ENCODE measurements around the gene CLEC4G. TPM values are rescaled to one million over a fixed set of nuclear protein-coding genes. Genes with fewer than 3 reads are reported as not detected.

CLEC4G gene
- total RNA-seq, 2 donors from 2014 or later: not detected

Other genes with a start within 250 kb of the CLEC4G start
- 1 to 10 TPM; 1.1 to 3.4 TPM for gene PEX11G, start 243.1 kb downstream of the CLEC4G start, total RNA-seq
- 10 to 100 TPM; 13.6 to 14.1 TPM for gene ZNF358, start 216.0 kb downstream of the CLEC4G start, total RNA-seq
- 10 to 100 TPM in 1 of 2 donors, 1 to 10 TPM in 1; 9.5 to 11.8 TPM for gene MCOLN1, start 209.5 kb downstream of the CLEC4G start, total RNA-seq
- 100 to 1,000 TPM; 102 to 144 TPM for gene PNPLA6, start 196.4 kb downstream of the CLEC4G start, total RNA-seq
- gene CAMSAP3, start 136.2 kb downstream of the CLEC4G start, total RNA-seq: 1 to 10 TPM; 1.7 to 2.0 TPM
- gene XAB2, start 102.6 kb downstream of the CLEC4G start, total RNA-seq: 10 to 100 TPM; 53.3 to 59.3 TPM
- gene PET100, start 102.3 kb downstream of the CLEC4G start, total RNA-seq: 10 to 100 TPM; 65.5 to 74.0 TPM
- gene PCP2, start 98.4 kb downstream of the CLEC4G start, total RNA-seq: 1 to 10 TPM; 1.9 to 2.2 TPM
- 100 to 1,000 TPM; 132 TPM for gene STXBP2, start 95.0 kb downstream of the CLEC4G start, total RNA-seq
- not detected for gene RETN, start 63.1 kb downstream of the CLEC4G start, total RNA-seq
- not detected for gene MCEMP1, start 55.0 kb downstream of the CLEC4G start, total RNA-seq
- 10 to 100 TPM; 73.0 to 78.2 TPM for gene TRAPPC5, start 51.3 kb downstream of the CLEC4G start, total RNA-seq
- gene FCER2, start 30.0 kb downstream of the CLEC4G start, total RNA-seq: 1 to 10 TPM; 2.3 to 7.7 TPM
- gene CD209, start 15.4 kb upstream of the CLEC4G start, total RNA-seq: not detected
- not detected for gene CLEC4M, start 31.1 kb upstream of the CLEC4G start, total RNA-seq
- 10 to 100 TPM in 1 of 2 donors, 1 to 10 TPM in 1; 7.8 to 10.4 TPM for gene EVI5L, start 98.1 kb upstream of the CLEC4G start, total RNA-seq
- gene PRR36, start 142.3 kb upstream of the CLEC4G start, total RNA-seq: under 1 TPM; 0.63 to 0.96 TPM
- gene LRRC8E, start 156.4 kb upstream of the CLEC4G start, total RNA-seq: not detected
- gene MAP2K7, start 171.8 kb upstream of the CLEC4G start, total RNA-seq: 10 to 100 TPM; 40.2 to 40.3 TPM
- gene TGFBR3L, start 182.7 kb upstream of the CLEC4G start, total RNA-seq: 1 to 10 TPM; 7.4 to 9.7 TPM
- 10 to 100 TPM; 23.7 to 25.5 TPM for gene SNAPC2, start 188.2 kb upstream of the CLEC4G start, total RNA-seq
- under 1 TPM; 0.50 to 0.63 TPM for gene CTXN1, start 194.0 kb upstream of the CLEC4G start, total RNA-seq
- gene TIMM44, start 211.6 kb upstream of the CLEC4G start, total RNA-seq: 100 to 1,000 TPM in 1 of 2 donors, 10 to 100 TPM in 1; 91.2 to 112 TPM